HCT116 (cell line): ENCODE measurements around the gene PPP1R14C. TPM values are rescaled to one million over a fixed set of nuclear protein-coding genes. Genes with fewer than 3 reads are reported as not detected.

ENCODE experiments used
- ATAC-seq: fragments of 200-7000 bp; cut with Tn5 transposase; 2 replicates; pipeline ENCODE4 v1.9.1; 2020; ENCODE audit warnings: mild to moderate bottlenecking, moderate library complexity
- BruUV-seq: library from RNA; stranded (reverse); fragments of 400-500 nt; replicated peaks from 2 replicates; lab custom pipeline; 2021; lab: Mats Ljungman, UMichigan
- CTCF ChIA-PET: fragments of 300-600 bp; sonication (Branson Sonifier 250); formaldehyde crosslinking; loops from one replicate; lab custom pipeline; 2021; ENCODE audit warnings: antibody characterized with exemption; lab: Charles Lee
- POLR2A ChIA-PET: fragments of 300-600, 350-600 bp; sonication (Branson Sonifier 250); formaldehyde crosslinking; loops from one replicate; lab custom pipeline; 2021; ENCODE audit warnings: antibody characterized with exemption; lab: Charles Lee
- RAD21 ChIA-PET, 2 experiments: fragments of 300-600 bp; sonication (Branson Sonifier 250); formaldehyde crosslinking; loops; one replicate each; lab custom pipeline; 2023; ENCODE audit warnings: low total read pairs in 2 of 2; ENCODE audit not compliant: uncharacterized antibody in 2 of 2, unreplicated experiment in 2 of 2, low non-redundant PET in 1 of 2; lab: Charles Lee
- DNase-seq: peaks from one replicate; pipeline ENCODE4 v3.0.0-alpha.2; 2010; ENCODE audit warnings: low read depth, low spot score
- H2AFZ ChIP-seq: fragments of 200-600 bp; shearing (Covaris generic), sonication (generic); 2 replicates; pipeline ENCODE4 v1.6.1; 2017; ENCODE audit warnings: low read depth, mixed run types, mixed read lengths, antibody characterized with exemption, low read length; ENCODE audit not compliant: poor library complexity, severe bottlenecking
- H3K27ac ChIP-seq: 2 replicates; pipeline ENCODE4 v1.5.1; 2012; ENCODE audit warnings: low read depth, low read length
- H3K27me3 ChIP-seq: fragments of 200-600 bp; sonication (generic); 2 replicates; pipeline ENCODE4 v1.6.1; 2016; ENCODE audit warnings: mixed run types, low read length, mixed read lengths; ENCODE audit not compliant: insufficient read depth
- H3K36me3 ChIP-seq, 2 experiments: fragments of 200-500 bp in 1 of 2; fragments of 200-600 bp in 1 of 2; sonication (Bioruptor generic) in 1 of 2; sonication (generic) in 1 of 2; 2 replicates each; pipeline versions ENCODE4 v1.5.1 to v1.6.1; 2014 to 2016; ENCODE audit warnings: low read length in 2 of 2, inconsistent platforms in 1 of 2, mixed read lengths in 1 of 2, mixed run types in 1 of 2; ENCODE audit not compliant: insufficient read depth in 2 of 2, control insufficient read depth in 1 of 2
- H3K4me1 ChIP-seq, 2 experiments: fragments of 200-600 bp in 1 of 2; sonication (generic) in 1 of 2; 2 replicates each; pipeline versions ENCODE4 v1.5.1 to v1.6.1; 2012 to 2017; ENCODE audit warnings: low read length in 2 of 2, inconsistent platforms in 1 of 2, mild to moderate bottlenecking in 1 of 2, mixed read lengths in 1 of 2, mixed run types in 1 of 2, moderate library complexity in 1 of 2; ENCODE audit not compliant: insufficient read depth in 2 of 2, control insufficient read depth in 1 of 2
- H3K4me2 ChIP-seq: fragments of 200-600 bp; sonication (generic); 2 replicates; pipeline ENCODE4 v1.6.1; 2017; ENCODE audit warnings: mixed run types, low read length, mixed read lengths
- H3K4me3 ChIP-seq, 2 experiments: fragments of 200-600 bp in 1 of 2; sonication (generic) in 1 of 2; replicated peaks in 1 of 2; 2 replicates each; pipeline ENCODE4 v1.5.1; 2011 to 2016; ENCODE audit warnings: low read length in 2 of 2, control low read depth in 1 of 2, low read depth in 1 of 2, mild to moderate bottlenecking in 1 of 2, mixed read lengths in 1 of 2, mixed run types in 1 of 2
- H3K79me2 ChIP-seq: fragments of 200-600 bp; sonication (generic); 2 replicates; pipeline ENCODE4 v1.6.1; 2017; ENCODE audit warnings: mild to moderate bottlenecking, mixed run types, low read length, moderate library complexity, mixed read lengths; ENCODE audit not compliant: insufficient read depth
- H3K9ac ChIP-seq: fragments of 200-600 bp; sonication (generic); 2 replicates; pipeline ENCODE4 v1.6.1; 2016; ENCODE audit warnings: low read length, mixed read lengths
- H3K9me2 ChIP-seq: fragments of 200-600 bp; sonication (generic), shearing (Covaris generic); 2 replicates; pipeline ENCODE4 v1.6.1; 2017; ENCODE audit warnings: mixed run types, mild to moderate bottlenecking, moderate library complexity; ENCODE audit not compliant: insufficient read depth
- H3K9me3 ChIP-seq, 2 experiments: fragments of 200-500 bp in 1 of 2; fragments of 200-600 bp in 1 of 2; sonication (Bioruptor generic) in 1 of 2; sonication (generic) in 1 of 2; 2 replicates each; pipeline ENCODE4 v1.6.1; 2014 to 2017; ENCODE audit warnings: low read length in 2 of 2, mixed read lengths in 2 of 2, inconsistent platforms in 1 of 2, low read depth in 1 of 2, mild to moderate bottlenecking in 1 of 2, mixed run types in 1 of 2, moderate library complexity in 1 of 2; ENCODE audit not compliant: control insufficient read depth in 1 of 2, insufficient read depth in 1 of 2
- H4K20me1 ChIP-seq: fragments of 200-600 bp; sonication (generic), shearing (Covaris generic); 2 replicates; pipeline ENCODE4 v1.6.1; 2017; ENCODE audit warnings: mixed run types, mild to moderate bottlenecking, moderate library complexity; ENCODE audit not compliant: insufficient read depth
- CBX3 ChIP-seq: IDR thresholded peaks from 2 replicates; pipeline ENCODE4 v1.6.1; 2012; ENCODE audit warnings: low read depth
- CTCF ChIP-seq, 3 experiments: fragments of 200-600 bp in 1 of 3; sonication (generic) in 1 of 3; IDR thresholded peaks in 2 of 3; conservative IDR thresholded peaks in 1 of 3; 2 replicates each; pipeline ENCODE4 v1.5.1; 2012 to 2017; ENCODE audit warnings: low read depth in 2 of 3, low read length in 2 of 3, antibody characterized with exemption in 1 of 3, borderline replicate concordance in 1 of 3, control low read depth in 1 of 3, mild to moderate bottlenecking in 1 of 3, mixed read lengths in 1 of 3, mixed run types in 1 of 3, moderate library complexity in 1 of 3; ENCODE audit not compliant: insufficient read depth in 1 of 3
- EGR1 ChIP-seq: IDR thresholded peaks from 2 replicates; pipeline ENCODE4 v1.6.1; 2012; ENCODE audit warnings: low read depth
- ELF1 ChIP-seq: IDR thresholded peaks from 2 replicates; pipeline ENCODE4 v1.6.1; 2012; ENCODE audit warnings: low read depth, borderline replicate concordance
- FOSL1 ChIP-seq: IDR thresholded peaks from 2 replicates; pipeline ENCODE4 v1.6.1; 2012; ENCODE audit warnings: low read depth
- JUND ChIP-seq: IDR thresholded peaks from 2 replicates; pipeline ENCODE4 v1.6.1; 2012
- MAX ChIP-seq: IDR thresholded peaks from 2 replicates; pipeline ENCODE4 v1.6.1; 2012
- POLR2A ChIP-seq: IDR thresholded peaks from 2 replicates; pipeline ENCODE4 v1.7.0; 2011; ENCODE audit warnings: borderline replicate concordance; ENCODE audit not compliant: insufficient read depth, insufficient read length; ENCODE audit errors: extremely low read depth
- SP1 ChIP-seq: IDR thresholded peaks from 2 replicates; pipeline ENCODE4 v1.6.1; 2012; ENCODE audit warnings: low read depth
- SRF ChIP-seq: IDR thresholded peaks from 2 replicates; pipeline ENCODE4 v1.6.1; 2012; ENCODE audit warnings: low read depth
- TCF7L2 ChIP-seq: IDR thresholded peaks from 2 replicates; pipeline ENCODE4 v1.7.0; 2011; ENCODE audit warnings: borderline replicate concordance, inconsistent platforms; ENCODE audit not compliant: insufficient read depth, insufficient read length; ENCODE audit errors: extremely low read depth
- ZFX ChIP-seq: fragments of 450-650 bp; IDR thresholded peaks from 2 replicates; pipeline ENCODE4 v1.6.1; 2017
- ZNF274 ChIP-seq: fragments of 200-500 bp; sonication (Bioruptor generic); IDR thresholded peaks from 2 replicates; pipeline ENCODE4 v1.6.1; 2014; ENCODE audit warnings: mild to moderate bottlenecking, low read depth, low read length, inconsistent platforms
- intact Hi-C: fragments of 100-400 bp; cut with micrococcal nuclease; formaldehyde crosslinking; loops from 2 replicates; pipeline ENCODE4 v1.10.0; 2022
- total RNA-seq: library from RNA; stranded (reverse); gene quantifications from one replicate; pipeline ENCODE4 v1.2.1, GENCODE V29; 2021; ENCODE audit not compliant: unreplicated experiment

The PPP1R14C gene
- total RNA-seq, 1 experiment from 2014 or later = 7.8 TPM

GRCh38 chr6:150214310-150214709, 71.5 kb downstream of the PPP1R14C start:
- no peaks in the 10 kb centered on the region for H3K79me2 ChIP-seq
- DNase-seq = no peak
- H3K27ac ChIP-seq = no peak overlapping the region
- ChIA-PET CTCF (no interaction called here), POLR2A (no interaction called here), RAD21 (no interaction called here)
- H3K9ac ChIP-seq = no peak overlapping the region
- H3K4me3 ChIP-seq = no peak overlapping the region
- H3K4me1 ChIP-seq = peaks cover 0 to 7% of the 10 kb centered on the region in 2 experiments; a peak in 1 of 4 replicates
- no peaks in the 10 kb centered on the region for H3K9me3 ChIP-seq
- TF ChIP-seq ZNF274 = no peak
- TF ChIP-seq TCF7L2 = no peak
- no peaks in the 10 kb centered on the region for H3K36me3 ChIP-seq
- no peak overlapping the region for H2AFZ ChIP-seq
- no peak overlapping the region for H3K4me2 ChIP-seq
- no peaks in the 10 kb centered on the region for H3K9me2 ChIP-seq
- no TSS peak for BruUV-seq
- ATAC-seq = no peak
- H4K20me1 ChIP-seq = no peaks in the 10 kb centered on the region
- intact Hi-C loops = no loop called here
- H3K27me3 ChIP-seq = no peaks in the 10 kb centered on the region

GRCh38 chr6:150220634-150221551, 78.0 kb downstream of the PPP1R14C start:
- Histone ChIP-seq H3K27ac (no peak overlapping the region), H3K4me3 (no peak overlapping the region), H4K20me1 (no peaks in the 10 kb centered on the region), H3K9ac (no peak overlapping the region), H3K9me2 (no peaks in the 10 kb centered on the region), H3K4me2 (no peak overlapping the region), H3K79me2 (no peaks in the 10 kb centered on the region), H3K36me3 (no peaks in the 10 kb centered on the region), H3K27me3 (no peaks in the 10 kb centered on the region)
- ChIA-PET RAD21 (no interaction called here), CTCF (no interaction called here), POLR2A (no interaction called here)
- ATAC-seq = no peak
- DNase-seq = no peak
- intact Hi-C loops = no loop called here
- no peak for TF ChIP-seq SP1
- no peak for TF ChIP-seq POLR2A
- no peak for TF ChIP-seq CBX3
- TF ChIP-seq EGR1 = no peak
- no peak for TF ChIP-seq JUND
- TF ChIP-seq ZFX = no peak
- TF ChIP-seq CTCF (IDR thresholded peaks at IDR 0.05 in 2 of 3, conservative IDR thresholded peaks at IDR 0.05 in 1 of 3; ENCODE audit: borderline replicate concordance in 1 of 3, insufficient read depth in 1 of 3, low read depth in 2 of 3, low read length in 2 of 3) = no peak
- no peak for TF ChIP-seq ELF1
- TF ChIP-seq FOSL1 = no peak
- TF ChIP-seq TCF7L2 = no peak
- no peak for TF ChIP-seq MAX
- TF ChIP-seq SRF = no peak
- TF ChIP-seq, all 23 proteins: peak for 0
- Histone ChIP-seq H2AFZ (no peak overlapping the region), H3K4me1 (no peaks in the 10 kb centered on the region), H3K9me3 (no peaks in the 10 kb centered on the region)
- BruUV-seq = no TSS peak
